ENCODE measurements around the gene C8B. TPM values are rescaled to one million over a fixed set of nuclear protein-coding genes. Genes with fewer than 3 reads are reported as not detected.

Gene C8B
- total RNA-seq, 1 experiment from 2014 or later: not detected

DNA sequence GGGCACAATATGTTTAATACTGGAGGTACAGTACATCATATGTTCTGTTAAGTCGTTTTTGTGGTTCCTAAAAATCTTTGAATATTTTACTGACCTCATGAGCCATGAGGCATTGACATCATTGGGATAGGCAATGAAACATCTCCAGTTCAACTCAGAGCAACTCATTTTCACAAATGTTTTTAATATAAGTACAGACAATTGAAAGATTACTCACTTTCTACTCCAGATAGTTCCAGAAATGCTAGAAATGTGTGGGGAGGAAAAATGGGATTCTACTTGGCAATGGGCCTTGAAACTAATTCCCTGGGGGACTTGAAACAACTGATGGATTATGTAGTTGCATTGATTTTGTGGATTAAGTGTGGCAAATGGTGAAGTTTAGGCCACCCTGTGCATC lies 7.2 kb upstream of the C8B start:
- Mint-ChIP-seq H3K27ac (ENCODE audit: unreplicated experiment) (no peak overlapping the region), H3K9me3 (ENCODE audit: low read depth, unreplicated experiment) (peaks cover 6% of the 10 kb centered on the region), H3K27me3 (ENCODE audit: unreplicated experiment) (peaks cover 2% of the 10 kb centered on the region), H3K4me3 (ENCODE audit: low read depth, unreplicated experiment) (no peak overlapping the region), H3K4me1 (ENCODE audit: low read depth, unreplicated experiment) (no peaks in the 10 kb centered on the region), H3K36me3 (ENCODE audit: insufficient read depth, unreplicated experiment) (no peaks in the 10 kb centered on the region)
- no peak for DNase-seq
- CTCF ChIA-PET: interaction anchor here (0.6 kb wide), 1 partner anchor 428 kb away, joined by 5 read pairs; no protein-coding TSS in a partner anchor
- no TSS peak for BruUV-seq (replicated peaks)
- TF ChIP-seq, protein P1, sequence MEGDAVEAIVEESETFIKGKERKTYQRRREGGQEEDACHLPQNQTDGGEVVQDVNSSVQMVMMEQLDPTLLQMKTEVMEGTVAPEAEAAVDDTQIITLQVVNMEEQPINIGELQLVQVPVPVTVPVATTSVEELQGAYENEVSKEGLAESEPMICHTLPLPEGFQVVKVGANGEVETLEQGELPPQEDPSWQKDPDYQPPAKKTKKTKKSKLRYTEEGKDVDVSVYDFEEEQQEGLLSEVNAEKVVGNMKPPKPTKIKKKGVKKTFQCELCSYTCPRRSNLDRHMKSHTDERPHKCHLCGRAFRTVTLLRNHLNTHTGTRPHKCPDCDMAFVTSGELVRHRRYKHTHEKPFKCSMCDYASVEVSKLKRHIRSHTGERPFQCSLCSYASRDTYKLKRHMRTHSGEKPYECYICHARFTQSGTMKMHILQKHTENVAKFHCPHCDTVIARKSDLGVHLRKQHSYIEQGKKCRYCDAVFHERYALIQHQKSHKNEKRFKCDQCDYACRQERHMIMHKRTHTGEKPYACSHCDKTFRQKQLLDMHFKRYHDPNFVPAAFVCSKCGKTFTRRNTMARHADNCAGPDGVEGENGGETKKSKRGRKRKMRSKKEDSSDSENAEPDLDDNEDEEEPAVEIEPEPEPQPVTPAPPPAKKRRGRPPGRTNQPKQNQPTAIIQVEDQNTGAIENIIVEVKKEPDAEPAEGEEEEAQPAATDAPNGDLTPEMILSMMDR (IDR thresholded peaks at IDR 0.05; ENCODE audit: unreplicated experiment): no peak
- intact Hi-C loops (cut with micrococcal nuclease; ENCODE audit: unreplicated experiment): no loop called here

DNA sequence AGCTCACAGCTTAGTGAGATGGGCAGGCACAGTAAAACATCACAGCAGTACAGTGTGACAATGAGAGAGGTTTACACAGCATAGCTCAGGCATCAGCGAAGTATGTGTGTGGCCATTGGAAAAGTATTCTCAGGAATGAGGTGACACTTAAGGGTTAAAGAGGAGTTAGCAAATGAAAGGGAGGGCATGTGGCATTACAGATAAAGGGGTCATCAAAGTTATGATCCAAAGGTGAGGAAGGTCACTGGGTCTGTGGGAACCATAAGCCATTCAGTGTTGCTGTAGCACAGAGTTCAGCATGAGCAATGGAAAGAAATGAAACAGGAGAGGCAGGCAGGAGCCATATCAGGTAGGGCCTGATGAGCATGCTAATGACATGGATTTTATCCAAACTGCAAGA lies 4.5 kb upstream of the C8B start:
- no peak for DNase-seq
- intact Hi-C loops (cut with micrococcal nuclease; ENCODE audit: unreplicated experiment): no loop called here
- TF ChIP-seq, protein P1 (IDR thresholded peaks at IDR 0.05; ENCODE audit: unreplicated experiment): no peak
- H3K9me3 Mint-ChIP-seq (ENCODE audit: low read depth, unreplicated experiment): peaks cover 6% of the 10 kb centered on the region
- no peak overlapping the region for H3K27ac Mint-ChIP-seq (ENCODE audit: unreplicated experiment)
- CTCF ChIA-PET: no interaction called here
- no peaks in the 10 kb centered on the region for H3K36me3 Mint-ChIP-seq (ENCODE audit: insufficient read depth, unreplicated experiment)
- no peaks in the 10 kb centered on the region for H3K4me1 Mint-ChIP-seq (ENCODE audit: low read depth, unreplicated experiment)
- no peaks in the 10 kb centered on the region for H3K27me3 Mint-ChIP-seq (ENCODE audit: unreplicated experiment)
- BruUV-seq (replicated peaks): no TSS peak
- H3K4me3 Mint-ChIP-seq (ENCODE audit: low read depth, unreplicated experiment): no peak overlapping the region

DNA sequence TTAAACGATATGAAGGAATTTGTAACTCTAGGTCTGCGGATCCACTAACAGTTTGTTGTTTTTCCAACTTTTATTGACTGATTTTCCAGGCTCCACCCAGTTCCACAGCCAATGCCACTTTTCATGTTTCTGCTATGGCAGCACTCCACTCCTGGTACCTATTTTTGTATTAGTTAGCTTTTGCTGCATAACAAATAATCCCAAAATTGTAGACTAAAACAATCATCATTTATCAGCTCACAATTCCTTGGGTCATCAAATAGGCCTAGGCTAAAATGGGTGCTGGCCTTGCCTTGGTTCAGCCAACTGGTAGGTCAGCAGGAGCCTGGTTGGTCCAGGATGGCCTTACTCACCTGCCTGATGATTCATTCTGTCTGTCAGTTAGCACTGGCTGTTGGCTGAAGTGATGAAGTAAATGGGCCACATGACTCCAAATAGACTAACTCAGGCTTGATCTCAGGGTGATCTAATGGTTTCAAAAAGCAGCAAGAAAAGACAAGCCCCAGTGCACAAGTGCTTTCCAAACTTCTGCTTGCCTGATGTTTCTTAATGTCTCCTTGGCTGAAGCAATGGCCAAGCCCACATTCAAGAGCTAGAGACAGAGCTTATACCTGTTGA lies 3.2 kb upstream of the C8B start:
- H3K4me1 Mint-ChIP-seq (ENCODE audit: low read depth, unreplicated experiment): no peaks in the 10 kb centered on the region
- no peak for DNase-seq
- TF ChIP-seq, protein P1 (IDR thresholded peaks at IDR 0.05; ENCODE audit: unreplicated experiment): no peak
- no peak overlapping the region for H3K27ac Mint-ChIP-seq (ENCODE audit: unreplicated experiment)
- H3K4me3 Mint-ChIP-seq (ENCODE audit: low read depth, unreplicated experiment): no peak overlapping the region
- no peaks in the 10 kb centered on the region for H3K27me3 Mint-ChIP-seq (ENCODE audit: unreplicated experiment)
- intact Hi-C loops (cut with micrococcal nuclease; ENCODE audit: unreplicated experiment): loop anchor here (2.0 kb wide), 1 partner anchor 136 kb away; no protein-coding TSS in a partner anchor
- no peaks in the 10 kb centered on the region for H3K36me3 Mint-ChIP-seq (ENCODE audit: insufficient read depth, unreplicated experiment)
- CTCF ChIA-PET: no interaction called here
- no TSS peak for BruUV-seq (replicated peaks)
- peaks cover 9% of the 10 kb centered on the region for H3K9me3 Mint-ChIP-seq (ENCODE audit: low read depth, unreplicated experiment)

DNA sequence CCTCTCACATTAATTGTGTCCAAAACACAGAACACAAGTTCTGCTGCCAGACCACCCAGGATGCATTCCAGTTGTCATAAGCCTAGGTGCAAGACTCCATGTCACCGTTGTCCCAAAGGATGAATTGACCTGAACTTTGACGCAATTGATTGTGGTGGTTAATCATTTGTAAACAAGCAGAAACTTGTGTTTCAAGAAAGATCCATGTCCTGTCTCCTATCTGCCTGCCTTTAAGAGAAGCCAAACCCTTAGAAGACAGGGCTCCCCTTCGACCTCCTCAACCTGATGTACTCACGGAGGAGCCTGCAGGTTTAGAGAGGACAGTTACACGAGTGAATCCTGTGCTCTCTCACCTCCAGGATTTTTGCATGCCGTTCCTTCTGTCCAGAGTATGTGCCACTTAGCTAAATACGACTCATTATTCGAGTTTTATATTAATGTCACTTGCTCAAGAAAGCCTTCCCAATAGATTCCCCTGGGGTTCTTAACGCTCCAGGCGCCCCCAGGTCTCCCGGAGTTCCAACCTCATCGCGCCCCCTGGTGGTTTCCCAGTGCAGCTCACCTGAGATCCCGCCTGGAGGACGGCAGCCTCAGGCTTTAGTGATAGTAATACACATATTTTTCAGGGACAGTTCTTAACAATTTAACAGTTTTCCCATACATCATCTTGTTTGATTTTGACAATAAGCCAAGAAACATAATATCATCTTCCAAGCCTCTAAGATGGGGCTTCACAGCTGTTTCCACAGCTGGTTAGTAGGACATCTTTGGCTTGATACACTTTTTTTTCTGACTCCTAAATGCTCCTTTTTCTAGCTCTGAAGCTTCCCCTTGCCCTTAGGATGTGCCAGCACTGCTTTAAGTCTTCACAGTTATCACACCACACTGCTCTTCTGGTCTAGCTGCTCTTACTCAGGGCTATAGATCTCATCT lies 2.4 kb upstream of the C8B start:
- Mint-ChIP-seq H3K4me1 (ENCODE audit: low read depth, unreplicated experiment) (no peaks in the 10 kb centered on the region), H3K4me3 (ENCODE audit: low read depth, unreplicated experiment) (no peak overlapping the region), H3K27ac (ENCODE audit: unreplicated experiment) (no peak overlapping the region), H3K9me3 (ENCODE audit: low read depth, unreplicated experiment) (peaks cover 9% of the 10 kb centered on the region), H3K36me3 (ENCODE audit: insufficient read depth, unreplicated experiment) (no peaks in the 10 kb centered on the region), H3K27me3 (ENCODE audit: unreplicated experiment) (no peaks in the 10 kb centered on the region)
- peak; percentile 41 for DNase-seq
- TF ChIP-seq, protein P1 (IDR thresholded peaks at IDR 0.05; ENCODE audit: unreplicated experiment): peak; percentile 42
- no TSS peak for BruUV-seq (replicated peaks)
- CTCF ChIA-PET: interaction anchor here (0.6 kb wide), 1 partner anchor 1101 kb away, joined by 3 read pairs; no protein-coding TSS in a partner anchor
- intact Hi-C loops (cut with micrococcal nuclease; ENCODE audit: unreplicated experiment): loop anchor here (2.0 kb wide), 1 partner anchor 135 kb away; no protein-coding TSS in a partner anchor

Measured in Calu3 (cell line).